IMR-90 (cell line): Measurements from ENCODE around the gene SOX1. TPM values are rescaled to one million over a fixed set of nuclear protein-coding genes. Genes with fewer than 3 reads are reported as not detected.

Experiments used
- ATAC-seq: fragments of 200-7000 bp; cut with Tn5 transposase; 2 replicates; pipeline ENCODE4 v1.9.1; 2020; ENCODE audit warnings: low read depth, mild to moderate bottlenecking, moderate library complexity
- BruUV-seq: library from RNA; stranded (reverse); fragments of 400-500 nt; replicated peaks from 2 replicates; lab custom pipeline; 2021; lab: Mats Ljungman, UMichigan
- CTCF ChIA-PET: fragments of 300-600 bp; formaldehyde crosslinking; extraction: SDS; loops from one replicate; lab custom pipeline; 2021; ENCODE audit warnings: antibody characterized with exemption; lab: Yijun Ruan, JAX
- POLR2A ChIA-PET: fragments of 300-600 bp; sonication (Branson Sonifier 250); formaldehyde crosslinking; loops from one replicate; lab custom pipeline; 2022; ENCODE audit warnings: antibody characterized with exemption; ENCODE audit not compliant: unreplicated experiment; lab: Charles Lee
- DNase-seq: peaks from one replicate; pipeline ENCODE4 v3.0.0; 2013
- H2AFZ ChIP-seq: replicated peaks from 2 replicates; pipeline ENCODE3; 2013; ENCODE audit warnings: low read length, mild to moderate bottlenecking; ENCODE audit not compliant: poor library complexity
- H2AK5ac ChIP-seq: 2 replicates; pipeline ENCODE4 v1.6.1; 2013; ENCODE audit warnings: low read depth, low read length, inconsistent platforms
- H2AK9ac ChIP-seq: replicated peaks from 2 replicates; pipeline ENCODE3; 2013; ENCODE audit warnings: mild to moderate bottlenecking, low read depth, low read length, moderate library complexity; ENCODE audit not compliant: poor library complexity
- H2BK120ac ChIP-seq: 2 replicates; pipeline ENCODE4 v1.6.1; 2013; ENCODE audit warnings: low read depth, low read length, inconsistent platforms
- H2BK15ac ChIP-seq: 3 replicates; pipeline ENCODE4 v1.6.1; 2013; ENCODE audit warnings: low read depth, low read length, inconsistent platforms
- H2BK20ac ChIP-seq: 2 replicates; pipeline ENCODE4 v1.6.1; 2013; ENCODE audit warnings: low read depth, mild to moderate bottlenecking, inconsistent platforms, low read length, moderate library complexity
- H2BK5ac ChIP-seq: 2 replicates; pipeline ENCODE4 v1.6.1; 2013; ENCODE audit warnings: mild to moderate bottlenecking, low read depth, low read length, inconsistent platforms; ENCODE audit not compliant: poor library complexity, severe bottlenecking
- H3K14ac ChIP-seq: replicated peaks from 2 replicates; pipeline ENCODE4 v1.6.1; 2013; ENCODE audit warnings: low read depth, low read length, inconsistent platforms
- H3K18ac ChIP-seq: 2 replicates; pipeline ENCODE4 v1.6.1; 2013; ENCODE audit warnings: low read depth, low read length, control low read depth
- H3K23ac ChIP-seq: 2 replicates; pipeline ENCODE4 v1.6.1; 2013; ENCODE audit warnings: low read depth, low read length, inconsistent platforms
- H3K27ac ChIP-seq: 2 replicates; pipeline ENCODE4 v1.5.1; 2013; ENCODE audit warnings: mild to moderate bottlenecking, control low read depth, low read length; ENCODE audit not compliant: insufficient read depth
- H3K27me3 ChIP-seq: 2 replicates; pipeline ENCODE4 v1.6.1; 2013; ENCODE audit warnings: low read length; ENCODE audit not compliant: control insufficient read depth, insufficient read depth
- H3K36me3 ChIP-seq: 2 replicates; pipeline ENCODE4 v1.6.1; 2013; ENCODE audit warnings: low read length, mixed read lengths; ENCODE audit not compliant: control insufficient read depth, insufficient read depth
- H3K4ac ChIP-seq: 2 replicates; pipeline ENCODE4 v1.6.1; 2013; ENCODE audit warnings: low read depth, low read length, inconsistent platforms
- H3K4me1 ChIP-seq: 2 replicates; pipeline ENCODE4 v1.6.1; 2013; ENCODE audit warnings: low read length, mixed read lengths; ENCODE audit not compliant: control insufficient read depth, insufficient read depth
- H3K4me2 ChIP-seq: 2 replicates; pipeline ENCODE4 v1.6.1; 2013; ENCODE audit warnings: low read depth, mild to moderate bottlenecking, control low read depth, low read length, moderate library complexity
- H3K4me3 ChIP-seq: 2 replicates; pipeline ENCODE4 v1.5.1; 2013; ENCODE audit warnings: low read depth, mild to moderate bottlenecking, control low read depth, low read length, moderate library complexity; ENCODE audit not compliant: insufficient read depth
- H3K56ac ChIP-seq: 2 replicates; pipeline ENCODE4 v1.6.1; 2013; ENCODE audit warnings: low read length, inconsistent platforms; ENCODE audit not compliant: insufficient read depth; ENCODE audit errors: extremely low read depth
- H3K79me1 ChIP-seq, 2 experiments: 2 replicates each; pipeline ENCODE4 v1.6.1; 2013; ENCODE audit warnings: low read length in 2 of 2, inconsistent platforms in 1 of 2, low read depth in 1 of 2
- H3K9ac ChIP-seq: 2 replicates; pipeline ENCODE4 v1.6.1; 2013; ENCODE audit warnings: low read depth, low read length, control low read depth
- H3K9me1 ChIP-seq: 2 replicates; pipeline ENCODE4 v1.6.1; 2013; ENCODE audit warnings: low read length, inconsistent platforms; ENCODE audit not compliant: insufficient read depth
- H3K9me3 ChIP-seq: 2 replicates; pipeline ENCODE4 v1.6.1; 2013; ENCODE audit warnings: low read length; ENCODE audit not compliant: control insufficient read depth, insufficient read depth
- H4K20me1 ChIP-seq: 2 replicates; pipeline ENCODE4 v1.6.1; 2013; ENCODE audit warnings: low read length, inconsistent platforms; ENCODE audit not compliant: insufficient read depth
- H4K5ac ChIP-seq: 2 replicates; pipeline ENCODE4 v1.6.1; 2013; ENCODE audit warnings: mild to moderate bottlenecking, low read depth, low read length, control low read depth
- H4K8ac ChIP-seq, 2 experiments: 2 replicates each; pipeline ENCODE4 v1.6.1; 2013; ENCODE audit warnings: low read depth in 2 of 2, low read length in 2 of 2, control low read depth in 1 of 2, inconsistent platforms in 1 of 2
- H4K91ac ChIP-seq: 2 replicates; pipeline ENCODE4 v1.6.1; 2013; ENCODE audit warnings: low read depth, low read length, inconsistent platforms; ENCODE audit not compliant: insufficient read depth
- CEBPB ChIP-seq: IDR thresholded peaks from 2 replicates; pipeline ENCODE4 v1.6.1; 2012; ENCODE audit warnings: low read depth, low read length, improper control_type of control experiment
- RAD21 ChIP-seq: IDR thresholded peaks from 2 replicates; pipeline ENCODE4 v1.6.1; 2012; ENCODE audit warnings: low read length, improper control_type of control experiment
- WGBS, 2 experiments: methylation state at CpG; one replicate each; pipeline versions ENCODE4 v1.1.5 to v1.1.7; 2013; ENCODE audit warnings: missing lambda C conversion rate in 2 of 2; ENCODE audit not compliant: insufficient read length in 1 of 2; ENCODE audit errors: extremely low coverage in 2 of 2; 5-methylcytosine and 5-hydroxymethylcytosine counted together
- dilution Hi-C: fragments of 300-500 bp; cut with HindIII; formaldehyde crosslinking; loops from one replicate; pipeline ENCODE4 v1.14.3; 2018; ENCODE audit warnings: low sequenced_read_pairs; ENCODE audit not compliant: unreplicated experiment
- in situ Hi-C: fragments of 300-500 bp; cut with MboI; formaldehyde crosslinking; loops from 3 replicates; pipeline ENCODE4 v1.14.3; 2019; ENCODE audit warnings: low sequenced_read_pairs, inconsistent platforms, mixed read lengths
- intact Hi-C: fragments of 100-400 bp; cut with micrococcal nuclease; formaldehyde crosslinking; loops from 2 replicates; pipeline ENCODE4 v1.10.0; 2022
- polyA plus RNA-seq, 3 experiments: library from polyadenylated mRNA; depleted of rRNA; stranded (reverse); fragments of >200 nt; gene quantifications; 2 replicates each; pipeline ENCODE4 v1.2.3, GENCODE V29; 2012; ENCODE audit warnings: low replicate concordance in 1 of 3
- total RNA-seq: library from RNA; depleted of rRNA; stranded (reverse); fragments of >200 nt; gene quantifications from 2 replicates; pipeline ENCODE4 v1.2.3, GENCODE V29; 2012

The SOX1 gene
- total and polyA plus RNA-seq, 2 of the 4 experiments (the other 2 are of a cell fraction), result not detected

DNA sequence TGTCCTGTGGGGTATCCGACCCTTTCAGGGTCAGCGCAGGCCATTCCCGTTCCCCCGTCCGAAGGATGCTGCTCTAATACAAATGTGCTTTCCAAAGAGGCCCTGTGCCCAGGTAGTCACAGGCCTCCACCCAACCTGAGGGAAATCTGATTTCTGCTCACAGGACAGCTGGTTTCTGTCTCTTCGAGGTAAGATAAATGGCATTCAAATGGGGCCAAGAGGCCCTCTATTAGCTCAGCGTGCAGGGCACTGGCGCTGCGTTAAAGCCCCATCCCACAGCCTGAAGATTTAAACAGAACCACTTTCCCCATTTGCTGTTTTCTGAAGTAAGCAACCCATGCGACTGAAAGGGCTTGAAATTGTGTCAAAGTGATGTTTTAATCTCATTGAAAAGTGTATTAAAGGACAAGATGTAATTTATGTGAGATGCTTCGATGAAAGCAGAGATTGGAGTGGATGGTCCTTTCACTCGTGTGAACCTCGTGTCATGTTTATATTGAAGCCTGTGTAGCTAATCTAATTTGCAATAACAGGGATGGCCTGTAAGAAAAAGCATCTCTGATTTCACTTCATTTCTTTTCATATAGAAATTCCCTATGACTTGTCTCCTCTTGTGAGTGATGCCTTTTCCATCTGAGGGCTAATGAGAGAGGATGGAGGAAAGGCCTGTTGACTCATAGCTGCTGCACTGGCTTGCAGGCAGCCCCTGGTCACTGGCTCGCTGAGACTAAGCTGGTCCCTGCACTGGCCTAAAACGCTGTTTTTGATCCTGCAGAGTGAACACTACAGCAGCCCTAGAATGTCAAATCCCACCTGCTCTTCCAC is 7.3 kb upstream of the SOX1 start:
- H3K27me3 ChIP-seq, result peaks cover 88% of the 10 kb centered on the region
- DNase-seq (no peak), ATAC-seq (no peak)
- dilution Hi-C loops, result no loop called here
- 0% methylated on average over 5 of the region's 15 CpGs; no CpG with 5 or more reads in 1 of the 2 experiments for WGBS, 2 experiments
- H2BK15ac ChIP-seq, result no peak overlapping the region
- intact Hi-C loops, result no loop called here
- no peak overlapping the region for H4K8ac ChIP-seq
- no peaks in the 10 kb centered on the region for H4K20me1 ChIP-seq
- no peak overlapping the region for H3K14ac ChIP-seq
- no peaks in the 10 kb centered on the region for H3K4me1 ChIP-seq
- no peak overlapping the region for H2AFZ ChIP-seq
- H4K91ac ChIP-seq, result no peak overlapping the region
- H3K9ac ChIP-seq, result no peak overlapping the region
- no peaks in the 10 kb centered on the region for H3K9me3 ChIP-seq
- BruUV-seq, result no TSS peak
- no peaks in the 10 kb centered on the region for H3K79me1 ChIP-seq
- no peak overlapping the region for H3K56ac ChIP-seq
- no peak overlapping the region for H3K4ac ChIP-seq
- no peak overlapping the region for H2BK5ac ChIP-seq
- H3K23ac ChIP-seq, result no peak overlapping the region
- no peaks in the 10 kb centered on the region for H3K36me3 ChIP-seq
- no peak overlapping the region for H3K4me2 ChIP-seq
- H3K4me3 ChIP-seq, result no peak overlapping the region
- in situ Hi-C loops, result no loop called here
- H3K18ac ChIP-seq, result no peak overlapping the region
- no peak overlapping the region for H4K5ac ChIP-seq
- ChIA-PET CTCF (no interaction called here), POLR2A (no interaction called here)
- H3K9me1 ChIP-seq, result no peaks in the 10 kb centered on the region
- TF ChIP-seq CEBPB (no peak), RAD21 (no peak)
- H3K27ac ChIP-seq, result no peak overlapping the region
- no peak overlapping the region for H2BK20ac ChIP-seq
- no peak overlapping the region for H2AK9ac ChIP-seq
- H2AK5ac ChIP-seq, result no peak overlapping the region
- no peak overlapping the region for H2BK120ac ChIP-seq
